SK-N-SH treated with all-trans-retinoic acid at 6 μM for 48 hours (cell line): ENCODE measurements around the gene MFNG.

Experiments used
- ARNTL ChIP-seq: fragments of 450-650 bp; formaldehyde crosslinking; IDR thresholded peaks from 2 replicates; pipeline ENCODE4 v1.5.0; 2020; ENCODE audit warnings: low read depth, mild to moderate bottlenecking, moderate library complexity, borderline replicate concordance
- RARB ChIP-seq: fragments of 250-450 bp; sonication (Bioruptor Pico); IDR thresholded peaks from 2 replicates; pipeline ENCODE4 v1.8.0; 2021; ENCODE audit warnings: mild to moderate bottlenecking, moderate library complexity
- TOX ChIP-seq: fragments of 250-450 bp; sonication (Bioruptor Pico); IDR thresholded peaks from 2 replicates; pipeline ENCODE4 v1.8.0; 2021; ENCODE audit warnings: mild to moderate bottlenecking, moderate library complexity, borderline replicate concordance
- ZNF565 ChIP-seq: fragments of 450-650 bp; formaldehyde crosslinking; conservative IDR thresholded peaks from 2 replicates; pipeline ENCODE4 v1.5.0; 2020; ENCODE audit warnings: low read depth, mild to moderate bottlenecking, moderate library complexity
- TF ChIP-seq, protein P1 (sequence below): fragments of 250-450 bp; sonication (Bioruptor Pico); IDR thresholded peaks from 2 replicates; pipeline ENCODE4 v1.8.0; 2021; ENCODE audit warnings: low read depth, mild to moderate bottlenecking, moderate library complexity, borderline replicate concordance

DNA sequence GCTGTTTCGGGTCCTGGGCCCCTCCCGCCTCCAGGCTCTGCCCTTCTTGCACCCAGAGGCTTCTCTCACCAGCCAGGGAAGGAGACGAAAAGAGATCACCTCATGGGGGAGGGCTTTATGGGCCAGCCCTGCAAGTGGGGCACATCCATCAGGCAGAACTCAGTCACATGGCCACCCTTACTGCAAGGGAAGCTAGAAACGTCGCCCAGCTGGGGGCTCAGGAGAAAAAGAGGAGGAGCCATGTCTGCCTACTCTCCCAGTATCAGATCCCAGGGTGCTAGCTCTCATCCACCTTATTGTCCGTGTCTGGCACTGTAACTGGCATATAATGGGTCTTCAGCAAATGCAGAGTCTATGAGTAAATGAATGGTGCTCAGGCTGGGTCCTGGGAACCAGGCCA lies 24.2 kb downstream of the MFNG start:
- TF ChIP-seq TOX (CRISPR knock-in tag) (no peak), ZNF565 (no peak), ARNTL (CRISPR knock-in tag) (no peak), RARB (CRISPR knock-in tag) (no peak)
- TF ChIP-seq, protein P1, sequence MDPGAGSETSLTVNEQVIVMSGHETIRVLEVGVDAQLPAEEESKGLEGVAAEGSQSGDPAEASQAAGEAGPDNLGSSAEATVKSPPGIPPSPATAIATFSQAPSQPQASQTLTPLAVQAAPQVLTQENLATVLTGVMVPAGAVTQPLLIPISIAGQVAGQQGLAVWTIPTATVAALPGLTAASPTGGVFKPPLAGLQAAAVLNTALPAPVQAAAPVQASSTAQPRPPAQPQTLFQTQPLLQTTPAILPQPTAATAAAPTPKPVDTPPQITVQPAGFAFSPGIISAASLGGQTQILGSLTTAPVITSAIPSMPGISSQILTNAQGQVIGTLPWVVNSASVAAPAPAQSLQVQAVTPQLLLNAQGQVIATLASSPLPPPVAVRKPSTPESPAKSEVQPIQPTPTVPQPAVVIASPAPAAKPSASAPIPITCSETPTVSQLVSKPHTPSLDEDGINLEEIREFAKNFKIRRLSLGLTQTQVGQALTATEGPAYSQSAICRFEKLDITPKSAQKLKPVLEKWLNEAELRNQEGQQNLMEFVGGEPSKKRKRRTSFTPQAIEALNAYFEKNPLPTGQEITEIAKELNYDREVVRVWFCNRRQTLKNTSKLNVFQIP (CRISPR knock-in tag): no peak
